Thoracic aorta (tissue), 2 donors: Measurements from ENCODE around the gene LRRC31. TPM values are rescaled to one million over a fixed set of nuclear protein-coding genes. Genes with fewer than 3 reads are reported as not detected.

Source experiments
- ATAC-seq: fragments of 150-250 bp; one replicate; pipeline ENCODE4 v1.8.0; 2017; ENCODE audit warnings: low read depth; ENCODE audit not compliant: insufficient number of reproducible peaks, low FRiP score
- DNase-seq: peaks from one replicate; pipeline ENCODE4 v3.0.0-alpha.2; 2020; ENCODE audit warnings: low spot score
- H3K27ac ChIP-seq, 2 donors: fragments of 200-600 bp; sonication (generic); 1 replicate in 1 of 2; 2 replicates in 1 of 2; pipeline ENCODE4 v1.5.1; 2016; ENCODE audit warnings: mild to moderate bottlenecking in 2 of 2, moderate library complexity in 2 of 2
- H3K27me3 ChIP-seq: fragments of 200-600 bp; sonication (generic); replicated peaks from 2 replicates; pipeline ENCODE4 v1.6.0; 2016; ENCODE audit warnings: mild to moderate bottlenecking; ENCODE audit not compliant: insufficient read depth
- H3K36me3 ChIP-seq: fragments of 200-600 bp; sonication (generic); one replicate; pipeline ENCODE4 v1.5.1; 2016
- H3K4me1 ChIP-seq, 2 donors: fragments of 200-600 bp; sonication (generic); 1 replicate in 1 of 2; 2 replicates in 1 of 2; pipeline versions ENCODE4 v1.5.1 to v1.6.0; 2016; ENCODE audit warnings: low read depth in 2 of 2, mild to moderate bottlenecking in 1 of 2; ENCODE audit not compliant: control insufficient read depth in 1 of 2
- H3K4me3 ChIP-seq: fragments of 200-600 bp; sonication (generic); 2 replicates; pipeline ENCODE4 v1.5.1; 2016; ENCODE audit warnings: mild to moderate bottlenecking
- H3K9me3 ChIP-seq: fragments of 200-600 bp; sonication (generic); 2 replicates; pipeline ENCODE4 v1.5.1; 2016
- total RNA-seq, 2 donors: library from RNA; depleted of rRNA; stranded (reverse); fragments of >200 nt; gene quantifications; one replicate each; pipeline versions ENCODE4 v1.1.0 to v1.2.3, GENCODE V29; 2016
- TF ChIP-seq, protein P1 (sequence below): fragments of 200-600 bp; sonication (generic); IDR thresholded peaks from one replicate; pipeline ENCODE4 v1.5.1; 2019; ENCODE audit warnings: antibody characterized with exemption

LRRC31 gene
- total RNA-seq, 2 donors from 2014 or later: not detected

DNA sequence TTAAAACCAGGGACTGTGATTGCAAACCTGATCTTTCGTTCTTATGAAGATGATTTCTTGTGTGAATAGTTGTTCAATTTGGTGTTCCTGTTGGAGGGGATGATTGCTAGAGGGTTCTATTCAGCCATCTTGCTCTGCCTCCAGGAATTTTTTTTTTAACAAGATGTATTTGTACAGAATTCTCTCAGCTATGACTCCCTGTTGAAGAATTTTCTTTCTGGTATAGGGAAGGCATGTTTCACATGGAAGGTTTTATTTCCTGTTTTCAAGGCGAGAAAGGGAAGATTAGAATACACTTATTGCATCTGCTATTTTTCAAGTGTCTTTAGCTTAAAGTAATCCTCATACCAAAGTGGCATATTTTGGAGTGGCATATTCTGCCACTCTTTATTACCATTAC, 51.4 kb downstream of the LRRC31 start:
- DNase-seq: no peak
- H3K27ac ChIP-seq: no peak overlapping the region
- H3K4me1 ChIP-seq: peaks cover 0 to 7% of the 10 kb centered on the region in 2 donors
- H3K4me3 ChIP-seq: no peak overlapping the region
- TF ChIP-seq, protein P1, sequence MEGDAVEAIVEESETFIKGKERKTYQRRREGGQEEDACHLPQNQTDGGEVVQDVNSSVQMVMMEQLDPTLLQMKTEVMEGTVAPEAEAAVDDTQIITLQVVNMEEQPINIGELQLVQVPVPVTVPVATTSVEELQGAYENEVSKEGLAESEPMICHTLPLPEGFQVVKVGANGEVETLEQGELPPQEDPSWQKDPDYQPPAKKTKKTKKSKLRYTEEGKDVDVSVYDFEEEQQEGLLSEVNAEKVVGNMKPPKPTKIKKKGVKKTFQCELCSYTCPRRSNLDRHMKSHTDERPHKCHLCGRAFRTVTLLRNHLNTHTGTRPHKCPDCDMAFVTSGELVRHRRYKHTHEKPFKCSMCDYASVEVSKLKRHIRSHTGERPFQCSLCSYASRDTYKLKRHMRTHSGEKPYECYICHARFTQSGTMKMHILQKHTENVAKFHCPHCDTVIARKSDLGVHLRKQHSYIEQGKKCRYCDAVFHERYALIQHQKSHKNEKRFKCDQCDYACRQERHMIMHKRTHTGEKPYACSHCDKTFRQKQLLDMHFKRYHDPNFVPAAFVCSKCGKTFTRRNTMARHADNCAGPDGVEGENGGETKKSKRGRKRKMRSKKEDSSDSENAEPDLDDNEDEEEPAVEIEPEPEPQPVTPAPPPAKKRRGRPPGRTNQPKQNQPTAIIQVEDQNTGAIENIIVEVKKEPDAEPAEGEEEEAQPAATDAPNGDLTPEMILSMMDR: no peak
- ATAC-seq: no peak
- no peaks in the 10 kb centered on the region for H3K36me3 ChIP-seq
- no peaks in the 10 kb centered on the region for H3K9me3 ChIP-seq
- H3K27me3 ChIP-seq: no peaks in the 10 kb centered on the region

DNA sequence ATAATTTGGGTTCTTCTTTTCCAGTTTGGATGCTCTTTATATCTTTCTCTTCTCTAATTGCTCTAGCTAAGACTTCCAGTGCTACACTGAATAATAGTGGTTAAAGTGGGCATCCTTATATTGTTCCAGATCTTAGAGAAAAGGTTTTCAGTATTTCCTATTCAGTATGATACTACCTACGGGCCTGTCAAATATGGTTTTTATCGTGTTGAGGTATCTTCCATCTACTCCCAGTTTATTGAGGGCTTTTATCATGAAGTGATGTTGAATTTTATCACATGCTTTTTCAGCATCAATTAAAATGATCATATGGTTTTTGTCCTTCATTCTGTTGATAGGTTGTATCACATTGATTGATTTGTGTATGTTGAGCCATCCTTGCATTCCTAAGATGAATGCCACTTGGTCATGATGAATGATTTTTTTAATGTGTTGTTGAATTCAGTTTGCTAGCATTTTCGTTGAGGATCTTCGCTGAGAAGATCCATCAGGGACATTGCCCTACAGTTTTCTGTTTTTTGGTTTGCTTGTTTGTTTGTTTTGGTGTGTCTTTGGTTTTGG, 54.1 kb downstream of the LRRC31 start:
- ATAC-seq: no peak

DNA sequence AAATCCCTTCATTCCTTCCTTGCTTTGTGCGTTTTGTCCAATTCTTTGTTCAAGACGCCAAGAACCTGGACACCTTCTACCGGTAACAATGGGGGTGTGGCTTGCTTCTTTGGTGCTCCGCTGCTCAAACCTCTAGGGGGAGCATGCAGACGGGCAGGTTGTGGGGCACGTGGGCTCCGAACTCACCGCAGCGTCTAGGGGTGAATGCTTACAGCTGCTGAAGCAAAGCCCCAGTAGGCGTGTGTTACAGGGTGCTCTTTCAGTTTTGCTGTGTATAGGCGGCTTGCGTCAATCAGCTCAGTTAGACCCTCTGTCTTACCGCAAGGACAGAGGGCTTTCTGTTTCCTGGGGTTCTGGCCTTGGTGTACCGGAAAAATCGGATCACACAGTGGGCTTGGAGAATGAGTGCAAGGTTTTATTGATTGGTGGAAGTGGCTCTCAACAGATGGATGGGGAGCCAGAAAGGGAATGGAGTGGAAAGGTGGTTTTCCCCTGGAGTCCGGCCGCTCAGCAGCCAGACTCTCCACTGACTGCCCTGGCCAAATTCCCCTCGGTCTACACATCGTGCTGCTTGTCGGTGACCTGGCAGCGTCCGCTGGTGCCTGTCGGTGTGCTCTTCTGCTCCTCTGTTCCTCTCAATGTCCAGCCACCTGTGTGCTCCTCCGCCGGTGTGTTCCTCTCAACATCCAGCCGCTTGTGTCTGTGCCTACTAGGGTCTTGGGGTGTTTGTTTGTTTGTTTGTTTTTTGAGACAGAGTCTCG, 55.8 kb downstream of the LRRC31 start:
- Histone ChIP-seq H3K27me3 (no peaks in the 10 kb centered on the region), H3K4me1 (peaks cover 0 to 16% of the 10 kb centered on the region in 2 donors), H3K4me3 (peak overlapping the region; percentile 74), H3K27ac (no peak overlapping the region), H3K36me3 (no peaks in the 10 kb centered on the region), H3K9me3 (no peaks in the 10 kb centered on the region)
- DNase-seq (no peak), ATAC-seq (no peak)
- TF ChIP-seq, protein P1: no peak

More for the DNA sequence above, 54.1 kb downstream of the LRRC31 start:
- Histone ChIP-seq H3K4me1 (peaks cover 0 to 16% of the 10 kb centered on the region in 2 donors), H3K4me3 (no peak overlapping the region), H3K27me3 (no peaks in the 10 kb centered on the region), H3K9me3 (no peaks in the 10 kb centered on the region), H3K27ac (no peak overlapping the region), H3K36me3 (no peaks in the 10 kb centered on the region)
- no peak for DNase-seq
- TF ChIP-seq, protein P1: no peak

DNA sequence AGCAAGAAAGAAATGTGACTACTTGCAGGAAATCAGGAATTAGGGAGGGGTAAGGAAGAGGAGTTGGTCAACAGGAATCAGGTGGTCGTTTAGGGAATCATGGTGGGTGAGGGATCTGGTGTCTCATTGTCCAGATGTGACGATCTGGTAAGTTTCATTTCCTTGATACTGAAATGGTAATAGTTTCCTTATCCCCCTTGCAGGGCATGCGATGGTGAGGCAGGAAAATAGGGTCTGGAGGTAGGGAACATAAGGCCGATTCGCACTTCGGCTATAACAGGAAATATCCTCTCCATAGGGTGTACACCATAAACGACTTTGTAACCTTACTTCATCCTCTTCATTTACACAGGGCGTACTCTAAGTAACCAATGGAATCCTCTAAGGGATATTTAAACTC, 56.5 kb downstream of the LRRC31 start:
- peak overlapping the region; percentile 74 for H3K4me3 ChIP-seq
- no peaks in the 10 kb centered on the region for H3K36me3 ChIP-seq
- TF ChIP-seq, protein P1: no peak
- peaks cover 0 to 16% of the 10 kb centered on the region in 2 donors for H3K4me1 ChIP-seq
- ATAC-seq (no peak), DNase-seq (no peak)
- no peak overlapping the region for H3K27ac ChIP-seq
- H3K9me3 ChIP-seq: no peaks in the 10 kb centered on the region
- no peaks in the 10 kb centered on the region for H3K27me3 ChIP-seq

DNA sequence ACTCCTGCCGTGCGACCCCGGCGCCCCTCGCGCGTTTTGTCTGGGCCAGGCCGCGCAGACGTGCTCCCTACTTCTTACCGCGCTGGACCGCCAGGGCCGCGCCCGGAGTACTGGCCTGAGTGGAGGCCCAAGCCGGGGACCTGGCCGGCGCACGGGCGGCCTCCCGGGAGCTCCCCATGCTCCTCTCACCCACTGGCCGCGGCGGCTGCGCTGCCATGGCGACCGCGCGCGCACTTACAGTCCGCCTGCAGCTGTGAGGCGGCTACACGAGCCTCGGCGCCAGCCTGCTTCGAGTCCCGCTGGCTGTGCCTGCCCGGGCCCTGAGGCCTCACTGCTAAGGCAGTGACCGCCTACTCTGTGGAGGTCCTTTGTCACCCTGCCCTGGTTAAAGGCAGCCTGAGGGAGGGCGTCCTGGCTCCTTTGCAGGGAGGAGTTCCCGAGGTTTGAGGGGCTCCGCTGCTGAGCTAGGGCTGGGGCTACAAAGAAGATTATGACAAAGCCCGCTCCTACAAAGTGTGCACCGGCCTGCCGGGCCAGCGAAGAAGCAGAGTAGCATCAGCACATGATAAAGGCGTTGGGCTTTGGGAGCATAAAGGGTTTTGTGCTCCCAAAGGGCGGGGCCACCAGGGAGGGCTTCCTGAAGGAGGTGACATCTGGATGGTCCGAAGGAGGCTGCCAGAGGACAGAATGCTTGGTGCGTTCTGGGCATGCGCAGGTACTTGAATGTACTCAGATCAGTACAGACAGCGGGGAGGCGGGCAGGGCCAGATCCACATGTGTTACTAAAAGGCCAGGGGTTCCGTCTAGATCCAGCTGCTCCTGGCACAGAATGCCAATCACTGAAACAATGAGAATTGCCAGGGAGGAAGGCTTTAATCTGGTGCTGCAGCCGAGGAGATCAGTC, 57.2 kb downstream of the LRRC31 start, which contains the start of the genes LRRC34 and LRRIQ4:
Gene LRRC34, minus strand, starts transcription at position 573 of the 904 bp plus-strand sequence. Its CDS starts 356 bp downstream, at position 217.
Gene LRRIQ4, plus strand, starts transcription at position 539 of the 904 bp plus-strand sequence. CDS start 9,052 bp downstream, outside the sequence.
- Histone ChIP-seq H3K4me3 (peak within 1 kb of the TSS; percentile 74), H3K9me3 (no peaks in the 10 kb centered on the region), H3K4me1 (peaks cover 0 to 16% of the 10 kb centered on the region in 2 donors), H3K36me3 (no peaks in the 10 kb centered on the region), H3K27ac (peak within 1 kb of the TSS; percentile 31 to 72), H3K27me3 (no peaks in the 10 kb centered on the region)
- ATAC-seq: peak; percentile 66
- TF ChIP-seq, protein P1: no peak
- DNase-seq: peak; percentile 28
